HG02798 (cell line): ENCODE results near the gene ZNF672.
"Not testable (repeated sequence)": the region's sequence is repeated elsewhere in the genome, so short reads cannot be mapped to it uniquely, and the experiment has no call there.

Source experiments
- ATAC-seq: cut with Tn5 transposase; IDR thresholded peaks from one replicate; pipeline ENCODE4 v1.9.1; 2021; ENCODE audit warnings: mild to moderate bottlenecking; ENCODE audit not compliant: unreplicated experiment, poor library complexity

The ZNF672 gene

DNA sequence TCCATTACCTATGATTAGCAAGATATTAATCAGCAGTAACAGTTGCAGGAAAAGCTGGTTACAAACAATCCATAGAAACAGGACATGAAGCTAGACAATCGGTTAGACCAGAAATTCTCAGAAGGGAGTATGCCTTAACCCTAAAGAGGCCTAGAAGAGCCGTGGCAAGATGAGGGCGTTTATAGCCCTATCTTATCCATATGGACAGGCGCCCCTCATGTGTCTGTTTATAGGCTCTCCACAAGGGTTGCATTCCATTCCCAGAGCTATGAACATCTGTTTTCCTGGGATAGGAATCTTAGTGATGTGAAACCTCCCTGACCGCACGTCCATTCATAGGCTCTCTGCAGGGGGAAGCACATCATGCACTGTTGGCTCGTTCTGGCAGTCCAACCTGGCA is 44.4 kb downstream of the ZNF672 start:
- not testable (repeated sequence) for ATAC-seq

DNA sequence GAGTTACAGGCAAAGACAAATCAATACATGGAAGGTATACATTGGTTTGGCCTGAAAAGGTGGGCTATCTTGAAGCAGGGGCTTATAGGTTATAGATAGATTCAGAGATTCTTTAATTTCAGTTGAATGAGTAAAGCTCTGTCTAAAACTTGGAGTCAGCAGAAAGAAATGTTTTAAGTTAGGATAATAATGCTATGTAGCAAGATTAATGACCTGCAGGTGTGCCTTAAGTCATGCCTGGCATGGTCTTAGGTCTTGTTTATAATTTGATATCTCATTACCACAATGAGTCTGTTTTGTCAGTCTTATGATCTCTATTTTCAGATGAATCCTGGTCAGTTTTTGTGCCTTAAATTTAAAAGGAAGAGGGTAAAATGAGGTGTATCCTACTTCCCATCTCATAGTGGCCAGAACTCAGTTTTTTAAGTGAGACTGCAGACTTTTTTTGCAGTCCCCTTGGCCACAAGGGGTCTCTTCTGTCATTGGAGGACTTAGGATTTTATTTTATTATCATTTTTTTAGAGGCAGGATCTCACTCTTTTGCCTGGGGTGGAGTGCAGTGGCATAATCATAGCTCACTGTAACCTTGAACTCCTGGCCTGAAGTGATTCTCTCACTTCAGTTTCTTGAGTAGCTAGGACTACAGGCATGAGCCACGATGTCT is 46.7 kb downstream of the ZNF672 start:
- no peak for ATAC-seq

DNA sequence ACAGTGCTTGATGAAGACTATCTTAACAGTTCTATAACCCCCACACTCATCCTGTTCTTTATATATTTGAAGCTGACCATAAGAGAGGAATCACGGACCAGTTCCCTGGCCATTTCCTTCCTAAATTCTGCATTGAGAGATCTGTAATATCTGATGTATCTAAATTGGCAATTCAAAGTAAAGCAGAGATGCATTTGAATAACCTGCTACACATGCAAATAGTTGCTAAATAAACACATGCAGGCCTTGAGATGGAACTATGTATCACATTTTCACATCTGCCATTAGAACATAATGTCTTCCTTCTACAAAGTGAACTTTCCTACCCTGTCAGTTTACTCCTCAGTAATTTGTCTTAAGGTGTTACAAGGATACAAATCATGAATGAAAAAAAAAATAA is 47.6 kb downstream of the ZNF672 start:
- no peak for ATAC-seq

DNA sequence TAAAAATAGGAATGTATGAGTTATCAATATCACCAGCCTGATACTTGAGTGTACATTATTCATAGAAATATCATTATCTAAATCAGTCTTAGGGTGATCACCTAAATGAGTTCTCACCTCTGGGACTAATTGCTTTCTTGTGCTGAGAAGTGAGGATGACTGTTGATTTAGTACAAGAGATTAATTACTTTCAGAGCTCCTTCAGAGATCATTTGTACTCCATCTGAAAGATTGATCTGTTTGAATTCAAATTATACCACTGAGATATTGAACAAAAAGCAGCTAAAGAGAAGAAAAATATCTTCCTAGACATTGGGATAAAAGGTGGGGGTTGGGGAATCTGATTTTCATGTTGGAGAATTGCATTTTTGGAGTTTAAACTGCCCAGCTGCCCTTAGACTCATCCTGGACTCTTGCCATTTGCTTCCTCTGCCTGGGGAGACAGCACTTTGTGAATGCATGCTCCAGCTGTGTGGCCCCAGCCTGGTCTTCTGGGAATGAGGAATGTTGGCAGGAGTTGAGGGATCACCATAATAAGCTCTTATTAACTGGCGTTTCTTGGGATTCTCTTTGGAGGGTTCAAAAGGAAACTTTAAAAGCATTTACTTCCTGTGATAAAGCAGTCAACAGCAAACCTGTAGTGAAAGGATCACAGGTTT is 48.3 kb downstream of the ZNF672 start:
- no peak for ATAC-seq

DNA sequence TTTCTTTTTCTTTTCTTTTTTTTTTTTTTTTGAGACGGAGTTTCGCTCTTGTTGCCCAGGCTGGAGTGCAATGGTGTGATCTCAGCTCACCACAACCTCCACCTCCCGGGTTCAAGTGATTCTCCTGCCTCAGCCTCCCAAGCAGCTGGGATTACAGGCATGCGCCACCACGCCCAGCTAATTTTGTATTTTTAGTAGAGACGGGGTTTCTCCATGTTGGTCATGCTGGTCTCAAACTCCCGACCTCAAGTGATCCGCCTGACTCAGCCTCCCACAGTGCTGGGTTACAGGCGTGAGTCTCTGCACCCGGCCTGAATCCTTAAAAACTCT is 51.9 kb downstream of the ZNF672 start:
- not testable (repeated sequence) for ATAC-seq

DNA sequence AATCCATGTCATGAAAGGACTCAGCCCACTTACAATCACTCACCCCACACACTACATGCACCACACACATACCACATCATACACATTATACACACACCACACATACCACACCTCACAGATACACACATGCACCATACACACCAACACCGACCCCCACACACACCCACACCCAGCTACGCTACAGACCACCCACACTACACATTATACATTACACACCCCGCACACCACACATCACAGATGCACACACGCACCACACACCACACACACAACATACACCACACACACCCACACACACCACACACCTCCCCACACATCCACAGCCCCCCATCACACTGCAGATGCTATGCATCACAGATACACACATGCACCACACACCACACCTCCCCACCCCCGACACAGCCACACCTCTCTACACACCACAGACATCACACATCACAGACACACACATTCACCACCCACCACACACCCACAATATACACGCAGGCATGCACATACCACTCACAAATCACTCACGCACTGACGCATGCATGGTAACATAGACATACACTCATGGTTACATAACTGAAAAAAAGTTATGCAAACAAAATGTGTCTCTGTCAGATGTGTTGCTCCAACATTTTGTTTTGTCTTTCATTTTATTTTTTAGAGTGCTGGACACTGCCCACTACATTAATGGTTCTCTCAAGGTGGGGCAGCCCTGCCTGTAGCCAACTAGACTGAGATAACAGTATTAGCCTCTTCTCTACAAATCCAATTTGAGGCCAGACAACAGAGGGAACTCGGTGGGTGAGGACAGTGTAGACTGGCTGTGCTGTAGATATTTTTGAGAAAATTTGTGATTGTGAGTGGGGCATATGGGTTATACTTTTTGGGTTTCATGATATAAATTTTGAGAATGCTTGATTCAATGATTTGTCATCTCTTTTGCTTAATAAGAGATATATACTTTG is 52.8 kb downstream of the ZNF672 start:
- no peak for ATAC-seq

DNA sequence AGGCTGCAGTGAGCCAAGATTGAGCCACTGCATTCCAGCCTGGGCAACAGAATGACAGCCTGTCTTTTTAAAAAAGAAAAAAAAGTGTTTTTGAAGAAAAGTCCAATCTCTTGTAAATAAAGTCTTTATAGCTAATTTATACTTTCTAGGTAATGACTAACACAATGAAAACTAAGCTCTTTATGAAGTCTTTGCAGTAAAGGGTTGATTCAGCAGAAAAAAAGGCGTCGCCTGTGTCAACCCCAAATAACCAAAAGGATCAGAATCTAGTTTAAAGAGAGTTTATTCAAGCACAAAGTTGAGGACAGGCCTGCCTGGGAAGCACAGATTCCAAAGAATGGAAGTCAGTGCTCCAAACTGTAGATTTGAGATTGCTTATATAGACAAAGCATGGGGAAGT is 53.7 kb downstream of the ZNF672 start:
- ATAC-seq: no peak

DNA sequence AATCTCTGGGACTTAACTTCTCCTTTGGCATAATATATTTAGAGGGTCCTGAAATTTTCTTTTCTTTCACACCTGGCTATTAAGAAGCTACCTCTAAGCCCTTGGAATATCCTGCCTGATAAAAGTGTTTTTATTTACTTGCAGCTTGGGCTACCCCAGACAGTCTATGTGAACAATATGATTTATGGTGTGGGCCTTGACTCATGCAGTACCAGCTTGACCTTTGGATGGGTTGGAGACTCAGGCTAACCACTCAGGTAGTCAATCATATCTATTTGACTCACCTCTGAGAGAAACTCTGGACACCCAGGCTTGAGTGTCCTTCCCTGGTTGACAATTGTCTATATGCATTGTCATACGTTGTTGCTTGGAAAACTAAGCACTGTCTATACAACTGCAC is 54.6 kb downstream of the ZNF672 start:
- ATAC-seq: no peak

DNA sequence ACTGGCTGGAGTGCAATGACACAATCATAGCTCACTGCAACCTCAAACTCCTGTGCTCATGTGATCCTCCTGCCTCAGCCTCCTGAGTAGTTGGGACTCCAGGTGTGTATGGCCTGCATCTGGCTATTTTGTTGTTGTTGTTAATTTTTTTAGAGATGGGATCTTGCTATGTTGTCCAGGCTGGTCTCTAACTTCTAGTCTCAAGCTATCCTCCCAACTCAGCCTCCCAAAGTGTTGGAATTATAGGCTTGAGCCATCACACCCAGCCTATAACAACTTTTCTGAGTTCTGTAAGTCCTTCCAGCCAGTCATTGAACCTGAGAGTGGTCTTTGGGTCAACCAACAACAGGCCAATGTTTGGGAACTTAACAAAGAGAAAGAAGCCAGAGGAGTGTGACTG is 56.8 kb downstream of the ZNF672 start:
- no peak for ATAC-seq

DNA sequence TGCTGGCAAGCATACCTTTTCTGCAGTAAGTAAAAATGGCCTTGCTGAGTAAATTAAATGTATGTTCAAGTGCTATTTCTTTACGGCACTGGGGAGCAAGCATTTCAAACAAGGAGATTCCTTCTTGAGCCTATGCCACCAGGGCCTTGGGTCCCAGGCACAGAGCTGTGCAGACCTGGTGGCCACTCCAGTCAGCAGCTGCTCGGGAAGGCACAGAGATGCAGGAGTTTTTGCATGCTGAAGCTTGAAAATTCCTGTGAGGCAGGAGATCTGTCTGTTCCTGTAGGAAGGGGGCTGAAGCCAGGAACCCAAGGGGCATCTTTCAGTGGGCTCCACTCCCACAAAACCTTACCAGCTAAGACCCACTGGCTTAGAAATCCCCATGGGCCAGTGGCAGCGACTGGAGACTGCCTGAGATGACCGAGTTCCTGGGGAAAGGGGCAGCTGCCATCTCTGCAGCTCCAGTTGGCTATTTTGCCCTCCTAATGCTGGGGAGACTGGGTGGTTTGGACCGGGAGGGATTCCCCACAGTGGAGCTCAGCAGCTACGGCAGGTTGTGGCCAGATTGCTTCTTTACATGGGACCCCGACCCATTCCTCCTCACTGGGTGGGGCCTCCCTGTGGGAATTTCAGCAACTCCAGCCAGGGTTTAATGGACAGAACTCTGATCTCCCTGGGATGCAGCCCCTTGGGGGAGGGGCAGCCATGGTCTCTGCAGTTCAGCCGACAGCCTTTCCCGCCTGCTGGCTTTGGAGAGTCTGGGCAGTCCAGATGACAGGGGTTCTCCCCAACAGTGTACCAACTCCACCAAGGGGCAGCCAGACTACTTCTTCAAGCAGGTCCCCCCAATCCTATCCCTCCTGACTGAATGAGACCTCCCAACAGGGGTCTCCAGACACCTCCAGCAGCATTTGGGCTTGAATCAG is 59.7 kb downstream of the ZNF672 start:
- ATAC-seq: no peak
